ENCODE results near the gene ASTN1. TPM values are rescaled to one million over a fixed set of nuclear protein-coding genes. Genes with fewer than 3 reads are reported as not detected.

ASTN1 gene
- total RNA-seq, 1 experiment from 2014 or later, result 0.42 TPM

DNA sequence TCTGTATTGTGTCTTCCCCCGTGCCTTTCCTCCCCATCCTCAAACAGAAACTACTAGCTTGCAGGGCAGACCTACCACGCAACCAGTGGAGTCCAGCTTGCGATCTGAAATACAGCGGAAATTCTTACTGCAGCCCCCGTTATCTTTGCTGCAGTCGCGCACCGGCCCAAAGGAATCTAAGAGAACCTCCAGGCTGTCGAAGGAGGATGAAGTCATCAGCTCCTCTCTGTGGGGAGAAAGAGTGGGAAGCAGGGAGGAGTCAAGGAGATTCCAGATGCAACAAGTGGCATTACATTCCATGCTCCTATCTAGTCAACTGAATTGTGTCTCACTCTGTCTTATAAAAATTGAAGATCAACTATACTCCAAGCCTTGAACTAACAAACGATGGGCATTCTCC lies 206.9 kb downstream of the ASTN1 start:
- ATAC-seq (no peak), DNase-seq (ENCODE audit: low read depth, low spot score) (no peak)
- no peaks in the 10 kb centered on the region for H3K79me2 ChIP-seq (ENCODE audit: insufficient read depth, low read length)
- intact Hi-C loops (cut with micrococcal nuclease), result no loop called here
- H2AFZ ChIP-seq (ENCODE audit: low read depth, low read length, poor library complexity, severe bottlenecking), result no peak overlapping the region
- H3K4me3 ChIP-seq (replicated peaks in 1 of 2; ENCODE audit: low read depth in 1 of 2, low read length in 2 of 2), result no peak overlapping the region
- ChIA-PET RAD21 (ENCODE audit: low non-redundant PET in 1 of 2, low total read pairs in 2 of 2, uncharacterized antibody in 2 of 2, unreplicated experiment in 2 of 2) (no interaction called here), POLR2A (no interaction called here), CTCF (no interaction called here)
- no TSS peak for BruUV-seq (replicated peaks)
- peaks cover 3% of the 10 kb centered on the region; the same call in 1 of the 2 replicates for H3K27me3 ChIP-seq (ENCODE audit: insufficient read depth, low read length)
- H3K4me2 ChIP-seq (ENCODE audit: low read length), result no peak overlapping the region
- no peak for TF ChIP-seq SRF (IDR thresholded peaks at IDR 0.05; ENCODE audit: low read depth)
- no peak for TF ChIP-seq EGR1 (IDR thresholded peaks at IDR 0.05; ENCODE audit: low read depth)
- TF ChIP-seq EZH2phosphoT487 (IDR thresholded peaks at IDR 0.05; ENCODE audit: borderline replicate concordance), result no peak
- TF ChIP-seq ZNF274 (IDR thresholded peaks at IDR 0.05; ENCODE audit: low read depth, low read length), result no peak
- TF ChIP-seq JUND (IDR thresholded peaks at IDR 0.05), result no peak
- TF ChIP-seq, protein P1, sequence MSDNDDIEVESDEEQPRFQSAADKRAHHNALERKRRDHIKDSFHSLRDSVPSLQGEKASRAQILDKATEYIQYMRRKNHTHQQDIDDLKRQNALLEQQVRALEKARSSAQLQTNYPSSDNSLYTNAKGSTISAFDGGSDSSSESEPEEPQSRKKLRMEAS (IDR thresholded peaks at IDR 0.05), result no peak
- no peaks in the 10 kb centered on the region for H3K4me1 ChIP-seq (ENCODE audit: control insufficient read depth in 1 of 2, insufficient read depth in 2 of 2, low read length in 2 of 2)
- no peaks in the 10 kb centered on the region for H4K20me1 ChIP-seq (ENCODE audit: insufficient read depth)
- H3K27ac ChIP-seq (ENCODE audit: low read depth, low read length), result no peak overlapping the region
- H3K36me3 ChIP-seq (ENCODE audit: control insufficient read depth in 1 of 2, insufficient read depth in 2 of 2, low read length in 2 of 2), result no peaks in the 10 kb centered on the region
- H3K9me3 ChIP-seq (ENCODE audit: control insufficient read depth in 1 of 2, insufficient read depth in 1 of 2, low read depth in 1 of 2, low read length in 2 of 2), result no peaks in the 10 kb centered on the region
- H3K9ac ChIP-seq (ENCODE audit: low read length), result no peak overlapping the region
- no peaks in the 10 kb centered on the region for H3K9me2 ChIP-seq (ENCODE audit: insufficient read depth)

DNA sequence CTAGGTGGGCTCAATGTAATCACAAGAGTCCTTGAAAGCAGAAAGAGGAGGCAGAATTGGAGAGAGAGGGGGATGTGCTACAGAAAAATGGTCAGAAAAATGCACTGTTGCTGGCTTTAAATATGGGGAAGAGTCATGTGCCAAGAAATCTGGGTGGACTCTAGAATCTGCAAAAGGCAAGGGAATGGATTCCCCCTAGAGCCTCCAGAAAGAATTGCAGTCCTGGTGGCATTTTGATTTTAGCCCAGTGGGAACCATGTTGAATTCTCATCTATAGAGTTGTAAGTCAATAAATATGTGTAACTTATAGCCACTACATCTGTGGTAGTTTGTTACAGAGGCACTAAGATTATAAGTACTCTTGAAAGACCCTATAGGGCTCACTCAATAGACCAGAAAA lies 210.3 kb downstream of the ASTN1 start:
- no peaks in the 10 kb centered on the region for H4K20me1 ChIP-seq (ENCODE audit: insufficient read depth)
- BruUV-seq (replicated peaks), result no TSS peak
- DNase-seq (ENCODE audit: low read depth, low spot score) (peak; percentile 6), ATAC-seq (peak; percentile 55; the same call in 1 of the 2 replicates)
- CTCF ChIA-PET, result no interaction called here
- no peaks in the 10 kb centered on the region for H3K9me3 ChIP-seq (ENCODE audit: control insufficient read depth in 1 of 2, insufficient read depth in 1 of 2, low read depth in 1 of 2, low read length in 2 of 2)
- intact Hi-C loops (cut with micrococcal nuclease), result no loop called here
- no peaks in the 10 kb centered on the region for H3K4me1 ChIP-seq (ENCODE audit: control insufficient read depth in 1 of 2, insufficient read depth in 2 of 2, low read length in 2 of 2)
- no peak overlapping the region for H3K27ac ChIP-seq (ENCODE audit: low read depth, low read length)
- no peaks in the 10 kb centered on the region for H3K36me3 ChIP-seq (ENCODE audit: control insufficient read depth in 1 of 2, insufficient read depth in 2 of 2, low read length in 2 of 2)
- no peak overlapping the region for H3K4me3 ChIP-seq (replicated peaks in 1 of 2; ENCODE audit: low read depth in 1 of 2, low read length in 2 of 2)
- H3K27me3 ChIP-seq (ENCODE audit: insufficient read depth, low read length), result peaks cover 3% of the 10 kb centered on the region; the same call in 1 of the 2 replicates
- RAD21 ChIA-PET (ENCODE audit: low non-redundant PET in 1 of 2, low total read pairs in 2 of 2, uncharacterized antibody in 2 of 2, unreplicated experiment in 2 of 2), result no interaction called here
- TF ChIP-seq, protein P1 (IDR thresholded peaks at IDR 0.05), result no peak
- peak; percentile 12 to 47 (median 41); a peak in 4 of 6 replicates for TF ChIP-seq CTCF (IDR thresholded peaks at IDR 0.05 in 2 of 3, conservative IDR thresholded peaks at IDR 0.05 in 1 of 3; ENCODE audit: borderline replicate concordance in 1 of 3, insufficient read depth in 1 of 3, low read depth in 2 of 3, low read length in 2 of 3)
- no peak for TF ChIP-seq ELF1 (IDR thresholded peaks at IDR 0.05; ENCODE audit: borderline replicate concordance, low read depth)
- TF ChIP-seq, protein P2, sequence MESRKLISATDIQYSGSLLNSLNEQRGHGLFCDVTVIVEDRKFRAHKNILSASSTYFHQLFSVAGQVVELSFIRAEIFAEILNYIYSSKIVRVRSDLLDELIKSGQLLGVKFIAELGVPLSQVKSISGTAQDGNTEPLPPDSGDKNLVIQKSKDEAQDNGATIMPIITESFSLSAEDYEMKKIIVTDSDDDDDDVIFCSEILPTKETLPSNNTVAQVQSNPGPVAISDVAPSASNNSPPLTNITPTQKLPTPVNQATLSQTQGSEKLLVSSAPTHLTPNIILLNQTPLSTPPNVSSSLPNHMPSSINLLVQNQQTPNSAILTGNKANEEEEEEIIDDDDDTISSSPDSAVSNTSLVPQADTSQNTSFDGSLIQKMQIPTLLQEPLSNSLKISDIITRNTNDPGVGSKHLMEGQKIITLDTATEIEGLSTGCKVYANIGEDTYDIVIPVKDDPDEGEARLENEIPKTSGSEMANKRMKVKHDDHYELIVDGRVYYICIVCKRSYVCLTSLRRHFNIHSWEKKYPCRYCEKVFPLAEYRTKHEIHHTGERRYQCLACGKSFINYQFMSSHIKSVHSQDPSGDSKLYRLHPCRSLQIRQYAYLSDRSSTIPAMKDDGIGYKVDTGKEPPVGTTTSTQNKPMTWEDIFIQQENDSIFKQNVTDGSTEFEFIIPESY (IDR thresholded peaks at IDR 0.05; ENCODE audit: extremely low read depth, insufficient replicate concordance, low read length), result no peak
- TF ChIP-seq POLR2AphosphoS5 (IDR thresholded peaks at IDR 0.05; ENCODE audit: low read depth, low read length), result no peak
- no peak for TF ChIP-seq SIN3A (IDR thresholded peaks at IDR 0.05; ENCODE audit: low read depth)
- no peak for TF ChIP-seq YY1 (IDR thresholded peaks at IDR 0.05; ENCODE audit: extremely low read depth, insufficient replicate concordance, low read depth, low read length)
- peak; percentile 15; the same call in 1 of the 2 replicates for TF ChIP-seq RAD21 (IDR thresholded peaks at IDR 0.05; ENCODE audit: low read depth)
- TF ChIP-seq JUND (IDR thresholded peaks at IDR 0.05), result no peak
- no peak for TF ChIP-seq SP1 (IDR thresholded peaks at IDR 0.05; ENCODE audit: low read depth)
- TF ChIP-seq ZNF274 (IDR thresholded peaks at IDR 0.05; ENCODE audit: low read depth, low read length), result no peak
- H3K9me2 ChIP-seq (ENCODE audit: insufficient read depth), result no peaks in the 10 kb centered on the region
- POLR2A ChIA-PET, result no interaction called here
- H3K4me2 ChIP-seq (ENCODE audit: low read length), result no peak overlapping the region
- no peak overlapping the region for H3K9ac ChIP-seq (ENCODE audit: low read length)
- H2AFZ ChIP-seq (ENCODE audit: low read depth, low read length, poor library complexity, severe bottlenecking), result no peak overlapping the region
- H3K79me2 ChIP-seq (ENCODE audit: insufficient read depth, low read length), result no peaks in the 10 kb centered on the region

Measured in HCT116 (cell line).